GM21360 (cell line): ENCODE data around the gene HEG1.

Experiments
- ATAC-seq: cut with Tn5 transposase; IDR thresholded peaks from one replicate; pipeline ENCODE4 v1.9.1; 2021; ENCODE audit warnings: mild to moderate bottlenecking, moderate library complexity; ENCODE audit not compliant: unreplicated experiment

HEG1 gene

GRCh38 chr3:125072749-125073389, 17.1 kb upstream of the HEG1 start:
- no peak for ATAC-seq

- ATAC-seq, result no peak
Measured at GRCh38 chr3:125072301-125072700, 16.5 kb upstream of the HEG1 start.

- ATAC-seq, result no peak
Measured at GRCh38 chr3:125069968-125070745, 14.4 kb upstream of the HEG1 start.

GRCh38 chr3:125069452-125069851, 13.7 kb upstream of the HEG1 start:
- ATAC-seq, result no peak

- ATAC-seq, result no peak
Measured at GRCh38 chr3:125068265-125068664, 12.5 kb upstream of the HEG1 start.

- ATAC-seq, result no peak
Measured at GRCh38 chr3:125067225-125067624, 11.4 kb upstream of the HEG1 start.

GRCh38 chr3:125062904-125063618, 7.3 kb upstream of the HEG1 start:
- ATAC-seq, result no peak

GRCh38 chr3:125061646-125062045, 5.8 kb upstream of the HEG1 start:
- ATAC-seq, result no peak

- ATAC-seq, result no peak
Measured at GRCh38 chr3:125061170-125061569, 5.4 kb upstream of the HEG1 start.

- ATAC-seq, result no peak
Measured at GRCh38 chr3:125059488-125060245, 3.9 kb upstream of the HEG1 start.

- ATAC-seq, result no peak
Measured at GRCh38 chr3:125058959-125059358, 3.2 kb upstream of the HEG1 start.

GRCh38 chr3:125058529-125058928, 2.7 kb upstream of the HEG1 start:
- ATAC-seq, result no peak

GRCh38 chr3:125057186-125057850, 1.5 kb upstream of the HEG1 start:
- ATAC-seq, result no peak

GRCh38 chr3:125055331-125055912, 375 bp downstream of the HEG1 start:
- peak; percentile 22 for ATAC-seq

- no peak for ATAC-seq
Measured at GRCh38 chr3:125054449-125055329, 1.1 kb downstream of the HEG1 start.

GRCh38 chr3:125054062-125054448, 1.7 kb downstream of the HEG1 start:
- no peak for ATAC-seq

GRCh38 chr3:125053304-125053699, 2.5 kb downstream of the HEG1 start:
- no peak for ATAC-seq

- no peak for ATAC-seq
Measured at GRCh38 chr3:125052624-125053303, 3.0 kb downstream of the HEG1 start.
